HEK293 (cell line): ENCODE results near the gene PDCL2.

ENCODE experiments used
- CTCF ChIA-PET: fragments of 350-600 bp; formaldehyde crosslinking; extraction: SDS; loops from one replicate; lab custom pipeline; 2021; ENCODE audit warnings: antibody characterized with exemption; lab: Yijun Ruan, JAX
- POLR2A ChIA-PET: fragments of 300-600 bp; formaldehyde crosslinking; extraction: SDS; loops from one replicate; lab custom pipeline; 2020; ENCODE audit warnings: antibody characterized with exemption, inconsistent platforms; lab: Yijun Ruan, JAX
- H3K27ac ChIP-seq: fragments of 200-500 bp; sonication (Bioruptor generic); 2 replicates; pipeline ENCODE4 v1.5.1; 2014; ENCODE audit warnings: low read depth, low read length, control low read depth, inconsistent platforms; ENCODE audit errors: extremely low read depth
- H3K36me3 ChIP-seq, 2 experiments: fragments of 200-500 bp in 1 of 2; sonication (Bioruptor generic) in 1 of 2; 1 replicate in 1 of 2; 2 replicates in 1 of 2; pipeline ENCODE4 v1.5.1; 2014 to 2017; ENCODE audit warnings: inconsistent platforms in 2 of 2, low read length in 2 of 2; ENCODE audit not compliant: control insufficient read depth in 2 of 2, insufficient read depth in 1 of 2
- H3K4me1 ChIP-seq: fragments of 200-500 bp; sonication (Bioruptor generic); 2 replicates; pipeline ENCODE4 v1.5.1; 2014; ENCODE audit warnings: mild to moderate bottlenecking, low read length, inconsistent platforms; ENCODE audit not compliant: control insufficient read depth, insufficient read depth
- H3K4me3 ChIP-seq: 2 replicates; pipeline ENCODE4 v1.5.1; 2011; ENCODE audit warnings: low read depth, mild to moderate bottlenecking, control low read depth, low read length, moderate library complexity
- H3K9me3 ChIP-seq: fragments of 200-500 bp; sonication (Bioruptor generic); 2 replicates; pipeline ENCODE4 v1.5.1; 2014; ENCODE audit warnings: low read depth, low read length, inconsistent platforms; ENCODE audit not compliant: control insufficient read depth, insufficient read depth
- GFI1B ChIP-seq: fragments of 450-650 bp; formaldehyde crosslinking; IDR thresholded peaks from 2 replicates; pipeline ENCODE4 v1.5.1; 2016; ENCODE audit warnings: missing biosample characterization, missing genetic modification characterization
- IKZF3 ChIP-seq: fragments of 450-650 bp; IDR thresholded peaks from 2 replicates; pipeline ENCODE4 v1.5.0; 2018; ENCODE audit warnings: missing biosample characterization, mild to moderate bottlenecking, missing genetic modification characterization, moderate library complexity
- MZF1 ChIP-seq: fragments of 450-650 bp; formaldehyde crosslinking; IDR thresholded peaks from 2 replicates; pipeline ENCODE4 v1.5.1; 2017; ENCODE audit warnings: missing biosample characterization, missing genetic modification characterization, borderline replicate concordance
- OSR2 ChIP-seq: fragments of 450-650 bp; formaldehyde crosslinking; IDR thresholded peaks from 2 replicates; pipeline ENCODE4 v1.5.1; 2016; ENCODE audit warnings: missing biosample characterization, missing genetic modification characterization
- TCF7L2 ChIP-seq: IDR thresholded peaks from 2 replicates; pipeline ENCODE4 v1.6.1; 2011; ENCODE audit warnings: low read depth, mild to moderate bottlenecking, inconsistent platforms, low read length, moderate library complexity, borderline replicate concordance
- ZBTB26 ChIP-seq: fragments of 450-650 bp; formaldehyde crosslinking; optimal IDR thresholded peaks from 2 replicates; pipeline ENCODE3; 2016; ENCODE audit warnings: missing biosample characterization, mild to moderate bottlenecking, missing genetic modification characterization
- ZFP3 ChIP-seq: fragments of 450-650 bp; formaldehyde crosslinking; IDR thresholded peaks from 2 replicates; pipeline ENCODE4 v1.5.1; 2016; ENCODE audit warnings: low read depth, missing biosample characterization, missing genetic modification characterization
- ZFP37 ChIP-seq: fragments of 450-650 bp; formaldehyde crosslinking; IDR thresholded peaks from 2 replicates; pipeline ENCODE4 v1.5.1; 2016; ENCODE audit warnings: missing biosample characterization, missing genetic modification characterization
- ZIC2 ChIP-seq: fragments of 450-650 bp; formaldehyde crosslinking; IDR thresholded peaks from 2 replicates; pipeline ENCODE4 v1.5.1; 2016; ENCODE audit warnings: missing biosample characterization, missing genetic modification characterization
- ZNF16 ChIP-seq: fragments of 450-650 bp; formaldehyde crosslinking; IDR thresholded peaks from 2 replicates; pipeline ENCODE4 v1.5.1; 2016; ENCODE audit warnings: low read depth, missing biosample characterization, missing genetic modification characterization
- ZNF202 ChIP-seq: fragments of 450-650 bp; formaldehyde crosslinking; IDR thresholded peaks from 2 replicates; pipeline ENCODE4 v1.5.1; 2016; ENCODE audit warnings: missing biosample characterization, missing genetic modification characterization, borderline replicate concordance
- ZNF362 ChIP-seq: fragments of 450-650 bp; formaldehyde crosslinking; IDR thresholded peaks from 2 replicates; pipeline ENCODE4 v1.5.1; 2016; ENCODE audit warnings: missing biosample characterization, missing genetic modification characterization
- ZNF394 ChIP-seq: fragments of 450-650 bp; formaldehyde crosslinking; IDR thresholded peaks from 2 replicates; pipeline ENCODE4 v1.5.1; 2016; ENCODE audit warnings: missing biosample characterization, missing genetic modification characterization, mild to moderate bottlenecking, moderate library complexity, borderline replicate concordance
- ZNF423 ChIP-seq: fragments of 450-650 bp; formaldehyde crosslinking; IDR thresholded peaks from 2 replicates; pipeline ENCODE4 v1.5.1; 2016; ENCODE audit warnings: missing biosample characterization, missing genetic modification characterization
- ZNF426 ChIP-seq: fragments of 450-650 bp; formaldehyde crosslinking; IDR thresholded peaks from 2 replicates; pipeline ENCODE4 v1.5.1; 2017; ENCODE audit warnings: missing biosample characterization, missing genetic modification characterization, mild to moderate bottlenecking, inconsistent platforms, moderate library complexity
- ZNF449 ChIP-seq: fragments of 450-650 bp; formaldehyde crosslinking; IDR thresholded peaks from 2 replicates; pipeline ENCODE4 v1.5.1; 2017; ENCODE audit warnings: missing biosample characterization, mild to moderate bottlenecking, missing genetic modification characterization, moderate library complexity
- ZNF473 ChIP-seq: fragments of 450-650 bp; formaldehyde crosslinking; IDR thresholded peaks from 2 replicates; pipeline ENCODE4 v1.5.1; 2017; ENCODE audit warnings: missing biosample characterization, missing genetic modification characterization
- ZNF571 ChIP-seq: fragments of 450-650 bp; formaldehyde crosslinking; IDR thresholded peaks from 2 replicates; pipeline ENCODE4 v1.5.0; 2017; ENCODE audit warnings: missing biosample characterization, missing genetic modification characterization
- ZNF677 ChIP-seq: fragments of 450-650 bp; IDR thresholded peaks from 2 replicates; pipeline ENCODE4 v1.5.0; 2018; ENCODE audit warnings: missing biosample characterization, mild to moderate bottlenecking, missing genetic modification characterization, moderate library complexity
- ZNF76 ChIP-seq: fragments of 450-650 bp; formaldehyde crosslinking; IDR thresholded peaks from 2 replicates; pipeline ENCODE4; 2016; ENCODE audit warnings: low read depth, missing biosample characterization, missing genetic modification characterization, borderline replicate concordance
- ZNF785 ChIP-seq: fragments of 450-650 bp; formaldehyde crosslinking; IDR thresholded peaks from 2 replicates; pipeline ENCODE4 v1.5.1; 2016; ENCODE audit warnings: missing biosample characterization, missing genetic modification characterization
- ZNF837 ChIP-seq: fragments of 450-650 bp; formaldehyde crosslinking; IDR thresholded peaks from 2 replicates; pipeline ENCODE4 v1.5.1; 2016; ENCODE audit warnings: missing biosample characterization, missing genetic modification characterization
- ZNF843 ChIP-seq: fragments of 450-650 bp; formaldehyde crosslinking; IDR thresholded peaks from 2 replicates; pipeline ENCODE4 v1.5.1; 2016; ENCODE audit warnings: missing biosample characterization, missing genetic modification characterization
- ZXDB ChIP-seq: fragments of 450-650 bp; formaldehyde crosslinking; IDR thresholded peaks from 2 replicates; pipeline ENCODE4 v1.5.1; 2016; ENCODE audit warnings: missing biosample characterization, missing genetic modification characterization
- TF ChIP-seq, protein P1 (sequence below): fragments of 450-650 bp; formaldehyde crosslinking; IDR thresholded peaks from 2 replicates; pipeline ENCODE4 v1.5.1; 2016; ENCODE audit warnings: missing biosample characterization, missing genetic modification characterization, low read depth
- TF ChIP-seq, protein P2 (sequence below): fragments of 450-650 bp; formaldehyde crosslinking; IDR thresholded peaks from 2 replicates; pipeline ENCODE4 v1.5.1; 2016; ENCODE audit warnings: missing biosample characterization, missing genetic modification characterization
- TF ChIP-seq, protein P3 (sequence below): fragments of 450-650 bp; formaldehyde crosslinking; IDR thresholded peaks from 2 replicates; pipeline ENCODE4 v1.5.1; 2016; ENCODE audit warnings: missing biosample characterization, missing genetic modification characterization

The PDCL2 gene

GRCh38 chr4:55538531-55538930, 53.5 kb downstream of the PDCL2 start:
- ChIA-PET CTCF (no interaction called here), POLR2A (no interaction called here)
- peaks cover 0 to 3% of the 10 kb centered on the region in 2 experiments; a peak in 1 of 3 replicates for H3K36me3 ChIP-seq
- TF ChIP-seq ZNF677 (tag by site-specific recombination) (no peak), ZNF843 (tag by site-specific recombination) (no peak), ZNF571 (tag by site-specific recombination) (no peak), ZNF473 (tag by site-specific recombination) (no peak), ZFP3 (tag by site-specific recombination) (no peak), ZNF394 (tag by site-specific recombination) (no peak), ZNF16 (tag by site-specific recombination) (no peak), ZBTB26 (tag by site-specific recombination) (no peak), GFI1B (no peak), ZNF76 (tag by site-specific recombination) (no peak), ZNF423 (no peak), OSR2 (tag by site-specific recombination) (no peak), ZXDB (tag by site-specific recombination) (no peak)
- H3K9me3 ChIP-seq = no peaks in the 10 kb centered on the region
- no peak overlapping the region for H3K27ac ChIP-seq
- H3K4me3 ChIP-seq = no peak overlapping the region
- no peaks in the 10 kb centered on the region for H3K4me1 ChIP-seq

DNA sequence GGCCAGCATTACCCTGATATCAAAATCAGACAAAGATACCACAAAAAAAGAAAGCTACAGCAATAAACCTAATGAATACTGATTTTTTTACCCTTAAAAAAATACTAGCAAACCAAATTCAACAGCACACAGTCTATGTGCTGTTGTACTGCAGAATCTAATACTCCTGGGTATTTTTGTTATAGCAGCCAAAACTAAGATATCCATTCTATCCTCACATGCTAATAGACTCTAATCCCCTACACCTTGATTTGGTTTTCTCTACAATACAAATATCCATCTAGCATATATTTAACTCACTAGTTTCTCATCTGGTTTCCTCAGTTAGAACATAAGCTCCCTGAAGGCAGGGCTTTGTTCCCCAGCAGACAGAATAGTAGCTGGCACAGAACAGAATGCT, 57.7 kb downstream of the PDCL2 start:
- H3K9me3 ChIP-seq = no peaks in the 10 kb centered on the region
- H3K4me1 ChIP-seq = no peaks in the 10 kb centered on the region
- CTCF ChIA-PET = interaction anchor here (0.7 kb wide), 1 partner anchor 563 kb away, joined by 3 read pairs; no protein-coding TSS in a partner anchor
- no peak overlapping the region for H3K27ac ChIP-seq
- POLR2A ChIA-PET = no interaction called here
- H3K36me3 ChIP-seq = no peaks in the 10 kb centered on the region
- no peak overlapping the region for H3K4me3 ChIP-seq
- TF ChIP-seq IKZF3 (no peak), ZNF449 (tag by site-specific recombination) (no peak), MZF1 (tag by site-specific recombination) (no peak), ZNF426 (tag by site-specific recombination) (no peak), ZNF785 (no peak), ZIC2 (no peak), ZNF837 (tag by site-specific recombination) (no peak), ZFP37 (tag by site-specific recombination) (no peak), TCF7L2 (no peak), ZNF202 (no peak), ZNF362 (tag by site-specific recombination) (no peak)
- TF ChIP-seq, protein P1, sequence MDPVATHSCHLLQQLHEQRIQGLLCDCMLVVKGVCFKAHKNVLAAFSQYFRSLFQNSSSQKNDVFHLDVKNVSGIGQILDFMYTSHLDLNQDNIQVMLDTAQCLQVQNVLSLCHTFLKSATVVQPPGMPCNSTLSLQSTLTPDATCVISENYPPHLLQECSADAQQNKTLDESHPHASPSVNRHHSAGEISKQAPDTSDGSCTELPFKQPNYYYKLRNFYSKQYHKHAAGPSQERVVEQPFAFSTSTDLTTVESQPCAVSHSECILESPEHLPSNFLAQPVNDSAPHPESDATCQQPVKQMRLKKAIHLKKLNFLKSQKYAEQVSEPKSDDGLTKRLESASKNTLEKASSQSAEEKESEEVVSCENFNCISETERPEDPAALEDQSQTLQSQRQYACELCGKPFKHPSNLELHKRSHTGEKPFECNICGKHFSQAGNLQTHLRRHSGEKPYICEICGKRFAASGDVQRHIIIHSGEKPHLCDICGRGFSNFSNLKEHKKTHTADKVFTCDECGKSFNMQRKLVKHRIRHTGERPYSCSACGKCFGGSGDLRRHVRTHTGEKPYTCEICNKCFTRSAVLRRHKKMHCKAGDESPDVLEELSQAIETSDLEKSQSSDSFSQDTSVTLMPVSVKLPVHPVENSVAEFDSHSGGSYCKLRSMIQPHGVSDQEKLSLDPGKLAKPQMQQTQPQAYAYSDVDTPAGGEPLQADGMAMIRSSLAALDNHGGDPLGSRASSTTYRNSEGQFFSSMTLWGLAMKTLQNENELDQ (tag by site-specific recombination) = no peak
- TF ChIP-seq, protein P2, sequence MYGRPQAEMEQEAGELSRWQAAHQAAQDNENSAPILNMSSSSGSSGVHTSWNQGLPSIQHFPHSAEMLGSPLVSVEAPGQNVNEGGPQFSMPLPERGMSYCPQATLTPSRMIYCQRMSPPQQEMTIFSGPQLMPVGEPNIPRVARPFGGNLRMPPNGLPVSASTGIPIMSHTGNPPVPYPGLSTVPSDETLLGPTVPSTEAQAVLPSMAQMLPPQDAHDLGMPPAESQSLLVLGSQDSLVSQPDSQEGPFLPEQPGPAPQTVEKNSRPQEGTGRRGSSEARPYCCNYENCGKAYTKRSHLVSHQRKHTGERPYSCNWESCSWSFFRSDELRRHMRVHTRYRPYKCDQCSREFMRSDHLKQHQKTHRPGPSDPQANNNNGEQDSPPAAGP (tag by site-specific recombination) = no peak
- TF ChIP-seq, protein P3, sequence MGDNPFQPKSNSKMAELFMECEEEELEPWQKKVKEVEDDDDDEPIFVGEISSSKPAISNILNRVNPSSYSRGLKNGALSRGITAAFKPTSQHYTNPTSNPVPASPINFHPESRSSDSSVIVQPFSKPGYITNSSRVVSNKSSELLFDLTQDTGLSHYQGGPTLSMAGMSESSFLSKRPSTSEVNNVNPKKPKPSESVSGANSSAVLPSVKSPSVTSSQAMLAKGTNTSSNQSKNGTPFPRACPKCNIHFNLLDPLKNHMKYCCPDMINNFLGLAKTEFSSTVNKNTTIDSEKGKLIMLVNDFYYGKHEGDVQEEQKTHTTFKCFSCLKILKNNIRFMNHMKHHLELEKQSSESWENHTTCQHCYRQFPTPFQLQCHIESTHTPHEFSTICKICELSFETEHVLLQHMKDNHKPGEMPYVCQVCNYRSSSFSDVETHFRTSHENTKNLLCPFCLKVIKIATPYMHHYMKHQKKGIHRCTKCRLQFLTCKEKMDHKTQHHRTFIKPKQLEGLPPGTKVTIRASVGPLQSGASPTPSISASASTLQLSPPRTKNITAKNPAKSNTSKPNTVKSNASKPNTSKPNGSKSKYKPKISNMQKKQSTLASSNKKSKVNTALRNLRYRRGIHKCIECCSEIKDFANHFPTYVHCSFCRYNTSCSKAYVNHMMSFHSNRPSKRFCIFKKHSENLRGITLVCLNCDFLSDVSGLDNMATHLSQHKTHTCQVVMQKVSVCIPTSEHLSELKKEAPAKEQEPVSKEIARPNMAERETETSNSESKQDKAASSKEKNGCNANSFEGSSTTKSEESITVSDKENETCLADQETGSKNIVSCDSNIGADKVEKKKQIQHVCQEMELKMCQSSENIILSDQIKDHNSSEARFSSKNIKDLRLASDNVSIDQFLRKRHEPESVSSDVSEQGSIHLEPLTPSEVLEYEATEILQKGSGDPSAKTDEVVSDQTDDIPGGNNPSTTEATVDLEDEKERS (tag by site-specific recombination) = no peak
